Transverse colon (tissue), 4 donors: ENCODE results near the gene GALNT9. TPM values are rescaled to one million over a fixed set of nuclear protein-coding genes. Genes with fewer than 3 reads are reported as not detected.
"Not testable (repeated sequence)": the region's sequence is repeated elsewhere in the genome, so short reads cannot be mapped to it uniquely, and the experiment has no call there.

Source experiments
- DNase-seq: peaks from one replicate; pipeline ENCODE4 v3.0.0-alpha.2; 2019
- H3K27ac ChIP-seq, 4 donors: fragments of 200-600 bp; sonication (generic); 2 replicates each; pipeline ENCODE4 v1.5.1; 2016 to 2018; ENCODE audit warnings: inconsistent platforms in 4 of 4
- H3K27me3 ChIP-seq: fragments of 200-600 bp; sonication (generic); 2 replicates; pipeline ENCODE4 v1.5.1; 2017; ENCODE audit warnings: inconsistent platforms
- H3K36me3 ChIP-seq, 4 donors: fragments of 200-600 bp; sonication (generic); 2 replicates each; pipeline ENCODE4 v1.5.1; 2017 to 2019; ENCODE audit warnings: inconsistent platforms in 4 of 4
- H3K4me1 ChIP-seq, 4 donors: fragments of 200-600 bp; sonication (generic); 2 replicates each; pipeline ENCODE4 v1.5.1; 2017 to 2020; ENCODE audit warnings: inconsistent platforms in 4 of 4
- H3K4me3 ChIP-seq, 4 donors: fragments of 200-600 bp; sonication (generic); 1 replicate in 1 of 4; 2 replicates in 3 of 4; pipeline versions ENCODE4 v1.5.1 to v1.6.1; 2017 to 2019; ENCODE audit warnings: inconsistent platforms in 4 of 4
- H3K9me3 ChIP-seq, 2 donors: fragments of 200-600 bp; sonication (generic); 2 replicates each; pipeline ENCODE4 v1.5.1; 2017 to 2019; ENCODE audit warnings: inconsistent platforms in 2 of 2
- CTCF ChIP-seq, 5 experiments: fragments of 200-600 bp in 3 of 5; fragments of 450-650 bp in 2 of 5; sonication (generic) in 3 of 5; IDR thresholded peaks; 1 replicate in 2 of 5; 2 replicates in 3 of 5; pipeline ENCODE4 v1.5.1; 2016 to 2017; ENCODE audit warnings: antibody characterized with exemption in 5 of 5, inconsistent platforms in 3 of 5, mild to moderate bottlenecking in 2 of 5, moderate library complexity in 1 of 5
- EP300 ChIP-seq: sonication (generic); formaldehyde crosslinking; IDR thresholded peaks from one replicate; pipeline ENCODE4 v1.6.1; 2017; ENCODE audit warnings: antibody characterized with exemption, low read depth
- POLR2A ChIP-seq: fragments of 450-650 bp; IDR thresholded peaks from one replicate; pipeline ENCODE4 v1.6.1; 2016; ENCODE audit warnings: antibody characterized with exemption, mild to moderate bottlenecking, moderate library complexity
- POLR2AphosphoS5 ChIP-seq, 3 donors: sonication (generic); formaldehyde crosslinking; IDR thresholded peaks; one replicate each; pipeline ENCODE4 v1.6.1; 2016; ENCODE audit warnings: antibody characterized with exemption in 3 of 3
- WGBS, 2 donors: methylation state at CpG; one replicate each; pipeline ENCODE4 v1.1.5; 2018; ENCODE audit warnings: low coverage in 1 of 2; 5-methylcytosine and 5-hydroxymethylcytosine counted together
- in situ Hi-C, 4 donors: fragments of 200-750 bp; cut with MboI; loops; one replicate each; pipeline versions ENCODE4 v1.15.0 to v1.15.1; 2017; ENCODE audit warnings: low sequenced_read_pairs in 3 of 4, low pct_ligation_motif_present in 1 of 4, low pct_unique_long_range_greater_than_20kb in 1 of 4
- intact Hi-C: fragments of 100-400 bp; cut with DNase I; formaldehyde crosslinking; loops from one replicate; pipeline ENCODE4 v1.15.1; 2023; ENCODE audit warnings: low total_unique reads
- total RNA-seq, 4 donors: library from RNA; depleted of rRNA; stranded (reverse); fragments of >200 nt; gene quantifications; one replicate each; pipeline ENCODE4 v1.1.0, GENCODE V29; 2016

The GALNT9 gene
- total RNA-seq, 4 donors from 2014 or later = 0.82 to 4.5 TPM; not detected in 2

GRCh38 chr12:132196873-132197390 lies 132.5 kb downstream of the GALNT9 start:
- no peaks in the 10 kb centered on the region for H3K27me3 ChIP-seq
- in situ Hi-C loops (no loop called here), intact Hi-C loops (no loop called here)
- H3K9me3 ChIP-seq = peaks cover 0 to 3% of the 10 kb centered on the region in 2 donors
- H3K4me1 ChIP-seq = no peaks in the 10 kb centered on the region
- H3K27ac ChIP-seq = no peak overlapping the region
- H3K36me3 ChIP-seq = no peaks in the 10 kb centered on the region
- WGBS, 2 donors = 76% methylated on average over 7 of the region's 22 CpGs; no CpG with 5 or more reads in 1 of the 2 donors
- no peak for DNase-seq
- no peak overlapping the region for H3K4me3 ChIP-seq
- TF ChIP-seq EP300 (no peak), POLR2A (no peak), POLR2AphosphoS5 (IDR thresholded peaks at IDR 0.05) (no peak), CTCF (IDR thresholded peaks at IDR 0.05) (no peak)

- no peak overlapping the region for H3K27ac ChIP-seq
- peaks cover 3% of the 10 kb centered on the region for H3K27me3 ChIP-seq
- TF ChIP-seq CTCF (IDR thresholded peaks at IDR 0.05) = no peak
- no peak for TF ChIP-seq POLR2AphosphoS5 (IDR thresholded peaks at IDR 0.05)
- no peak for TF ChIP-seq POLR2A
- WGBS, 2 donors = 60 to 73% methylated on average over 1 to 32 of the region's 32 CpGs
- DNase-seq = no peak
- no peak overlapping the region for H3K4me3 ChIP-seq
- no peaks in the 10 kb centered on the region for H3K36me3 ChIP-seq
- no peaks in the 10 kb centered on the region for H3K4me1 ChIP-seq
- intact Hi-C loops = no loop called here
- in situ Hi-C loops = no loop called here
- H3K9me3 ChIP-seq = peaks cover 0 to 3% of the 10 kb centered on the region in 2 donors
Measured at GRCh38 chr12:132196038-132196872, 133.1 kb downstream of the GALNT9 start.

- 87% methylated on average over 12 of the region's 12 CpGs; no CpG with 5 or more reads in 1 of the 2 donors for WGBS, 2 donors
- H3K4me3 ChIP-seq, intact Hi-C loops, H3K27me3 ChIP-seq, H3K4me1 ChIP-seq, H3K27ac ChIP-seq, DNase-seq, H3K36me3 ChIP-seq, H3K9me3 ChIP-seq, in situ Hi-C loops: not testable (repeated sequence)
Measured at GRCh38 chr12:132195242-132195641, 134.1 kb downstream of the GALNT9 start.

- H3K27me3 ChIP-seq = peaks cover 8% of the 10 kb centered on the region
- DNase-seq = no peak
- H3K4me1 ChIP-seq = peaks cover 0 to 11% (median 9%) of the 10 kb centered on the region in 4 donors
- TF ChIP-seq POLR2A (no peak), POLR2AphosphoS5 (IDR thresholded peaks at IDR 0.05) (no peak), CTCF (IDR thresholded peaks at IDR 0.05) (no peak), EP300 (no peak)
- intact Hi-C loops (no loop called here), in situ Hi-C loops (no loop called here)
- no peak overlapping the region for H3K4me3 ChIP-seq
- H3K9me3 ChIP-seq = peaks cover 0 to 3% of the 10 kb centered on the region in 2 donors
- no peaks in the 10 kb centered on the region for H3K36me3 ChIP-seq
- H3K27ac ChIP-seq = no peak overlapping the region
- 87 to 95% methylated on average over 3 to 8 of the region's 8 CpGs for WGBS, 2 donors
Measured at GRCh38 chr12:132194556-132194955, 134.8 kb downstream of the GALNT9 start.
